HG03060 (cell line): ENCODE data around the gene OR1F1.

Source experiments
- ATAC-seq: cut with Tn5 transposase; IDR thresholded peaks from one replicate; pipeline ENCODE4 v1.9.1; 2021; ENCODE audit warnings: low read depth, moderate number of reproducible peaks; ENCODE audit not compliant: unreplicated experiment

OR1F1 gene

GRCh38 chr16:3243882-3244281 lies 55.9 kb downstream of the OR1F1 start:
- ATAC-seq = no peak

DNA sequence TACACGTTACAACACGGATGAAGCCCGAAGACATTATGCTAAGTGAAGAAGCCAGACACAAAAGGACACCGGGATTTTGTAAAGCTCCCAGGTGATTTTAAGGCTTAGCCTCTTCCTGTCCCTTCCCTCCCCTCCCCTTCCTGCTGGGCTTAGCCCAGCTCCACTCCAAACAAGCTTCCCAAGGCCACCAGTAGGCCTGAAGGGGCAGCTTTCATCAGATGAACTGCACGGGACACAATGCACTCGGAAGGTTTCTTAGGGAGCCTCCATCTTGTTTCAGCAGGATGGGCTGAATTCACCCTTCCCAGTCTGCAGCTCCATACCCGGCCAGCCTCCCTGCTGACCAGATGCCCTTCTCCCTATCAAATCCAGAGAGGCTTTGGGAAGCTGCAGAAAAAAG lies 58.0 kb downstream of the OR1F1 start:
- no peak for ATAC-seq

GRCh38 chr16:3246876-3247275 lies 58.9 kb downstream of the OR1F1 start:
- no peak for ATAC-seq

- no peak for ATAC-seq
Measured at GRCh38 chr16:3248596-3248995, 60.6 kb downstream of the OR1F1 start.

GRCh38 chr16:3249020-3249419 lies 61.0 kb downstream of the OR1F1 start:
- ATAC-seq = no peak

- no peak for ATAC-seq
Measured at GRCh38 chr16:3249451-3249850, 61.4 kb downstream of the OR1F1 start.

DNA sequence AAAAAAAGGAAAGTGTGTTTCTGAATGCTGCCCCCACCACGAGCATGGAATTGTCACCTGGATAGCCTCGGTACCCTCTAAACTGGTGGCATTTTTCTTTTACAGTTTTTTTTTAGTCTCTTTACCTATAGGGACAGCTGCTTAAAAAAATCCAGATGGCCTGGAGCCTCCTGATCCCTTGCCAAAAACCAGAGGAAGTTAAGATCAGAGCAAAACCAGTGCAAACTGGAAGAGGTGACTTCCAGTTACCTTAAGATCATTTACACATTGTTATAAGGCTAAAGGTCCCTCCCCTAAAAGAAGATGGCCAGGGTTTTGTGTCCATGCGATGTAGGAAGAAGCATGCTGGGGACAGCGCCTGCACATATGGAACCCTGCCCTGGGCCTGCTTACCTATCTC lies 65.0 kb downstream of the OR1F1 start:
- ATAC-seq = no peak

DNA sequence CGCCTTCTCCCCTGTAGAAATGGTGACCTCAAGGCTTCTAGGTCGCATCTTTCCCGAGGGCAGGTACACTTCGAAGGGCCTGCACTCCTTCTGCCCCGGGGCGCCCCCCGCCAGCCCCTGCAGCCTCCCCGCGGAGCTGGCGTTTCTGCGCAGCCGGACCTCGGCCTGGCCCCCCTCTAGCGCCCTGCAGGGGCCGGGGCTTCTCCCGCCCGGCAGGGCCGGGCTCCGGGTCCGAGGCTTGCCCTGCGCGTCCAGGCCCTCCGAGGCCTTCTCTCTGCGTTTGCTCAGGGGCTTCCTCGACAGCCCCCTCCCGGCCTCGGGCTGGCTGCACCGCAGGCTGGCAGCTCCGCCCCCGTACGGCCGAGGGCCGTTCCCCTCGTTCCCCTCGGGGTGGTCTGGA lies 66.3 kb downstream of the OR1F1 start:
- ATAC-seq = no peak
